ENCODE data around the gene OR1F1.

- TF ChIP-seq, protein P1, sequence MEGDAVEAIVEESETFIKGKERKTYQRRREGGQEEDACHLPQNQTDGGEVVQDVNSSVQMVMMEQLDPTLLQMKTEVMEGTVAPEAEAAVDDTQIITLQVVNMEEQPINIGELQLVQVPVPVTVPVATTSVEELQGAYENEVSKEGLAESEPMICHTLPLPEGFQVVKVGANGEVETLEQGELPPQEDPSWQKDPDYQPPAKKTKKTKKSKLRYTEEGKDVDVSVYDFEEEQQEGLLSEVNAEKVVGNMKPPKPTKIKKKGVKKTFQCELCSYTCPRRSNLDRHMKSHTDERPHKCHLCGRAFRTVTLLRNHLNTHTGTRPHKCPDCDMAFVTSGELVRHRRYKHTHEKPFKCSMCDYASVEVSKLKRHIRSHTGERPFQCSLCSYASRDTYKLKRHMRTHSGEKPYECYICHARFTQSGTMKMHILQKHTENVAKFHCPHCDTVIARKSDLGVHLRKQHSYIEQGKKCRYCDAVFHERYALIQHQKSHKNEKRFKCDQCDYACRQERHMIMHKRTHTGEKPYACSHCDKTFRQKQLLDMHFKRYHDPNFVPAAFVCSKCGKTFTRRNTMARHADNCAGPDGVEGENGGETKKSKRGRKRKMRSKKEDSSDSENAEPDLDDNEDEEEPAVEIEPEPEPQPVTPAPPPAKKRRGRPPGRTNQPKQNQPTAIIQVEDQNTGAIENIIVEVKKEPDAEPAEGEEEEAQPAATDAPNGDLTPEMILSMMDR (IDR thresholded peaks at IDR 0.05; ENCODE audit: control extremely low read depth in 1 of 3, insufficient read depth in 1 of 3, low read depth in 1 of 3, low read length in 3 of 3) = no peak
- TF ChIP-seq, protein P2, sequence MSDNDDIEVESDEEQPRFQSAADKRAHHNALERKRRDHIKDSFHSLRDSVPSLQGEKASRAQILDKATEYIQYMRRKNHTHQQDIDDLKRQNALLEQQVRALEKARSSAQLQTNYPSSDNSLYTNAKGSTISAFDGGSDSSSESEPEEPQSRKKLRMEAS (IDR thresholded peaks at IDR 0.05) = no peak
- TF ChIP-seq SIX5 (IDR thresholded peaks at IDR 0.05; ENCODE audit: low read depth, low read length) (no peak), EZH2 (IDR thresholded peaks at IDR 0.05; ENCODE audit: low read depth, low read length, severe bottlenecking) (no peak), SAP30 (IDR thresholded peaks at IDR 0.05; ENCODE audit: insufficient read depth, insufficient replicate concordance, low read length) (no peak)
These were observed 24.0 kb downstream of the OR1F1 start for GRCh38 chr16:3212006-3212405.
